ENCODE data around the gene PHKG2.

DNA sequence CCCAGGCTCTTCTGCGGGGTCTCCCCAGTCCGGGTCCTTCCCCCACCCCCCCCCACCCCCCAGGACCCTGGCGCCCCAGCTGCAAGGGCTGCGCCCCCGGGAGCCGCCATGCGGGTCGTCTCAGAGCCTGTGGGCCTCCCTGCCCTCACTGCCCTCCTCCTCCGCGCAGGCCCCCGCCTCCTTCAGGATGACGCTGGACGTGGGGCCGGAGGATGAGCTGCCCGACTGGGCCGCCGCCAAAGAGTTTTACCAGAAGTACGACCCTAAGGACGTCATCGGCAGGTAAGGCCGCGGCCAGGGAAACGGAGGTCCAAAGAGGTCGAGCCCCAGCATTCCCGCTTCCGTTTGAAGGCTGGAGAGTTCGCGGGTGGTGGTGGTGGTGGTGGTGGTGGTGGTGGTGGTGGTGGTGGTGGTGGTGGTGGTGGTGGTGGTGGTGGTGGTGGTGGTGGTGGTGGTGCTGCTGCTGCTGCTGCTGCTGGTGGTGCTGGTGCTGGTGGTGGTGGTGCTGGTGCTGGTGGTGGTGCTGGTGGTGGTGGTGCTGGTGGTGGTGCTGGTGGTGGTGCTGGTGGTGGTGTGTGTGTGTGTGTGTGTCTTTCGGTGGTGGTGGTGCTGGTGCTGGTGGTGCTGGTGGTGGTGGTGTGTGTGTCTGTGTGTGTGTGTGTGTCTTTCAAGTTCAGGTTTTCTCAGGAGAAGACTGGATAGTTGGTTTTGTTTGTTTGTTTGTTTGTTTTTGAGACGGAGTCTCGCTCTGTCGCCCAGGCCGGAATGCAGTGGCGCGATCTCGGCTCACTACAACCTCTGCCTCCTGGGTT lies 615 bp downstream of the PHKG2 start:
- TF ChIP-seq, protein P1, sequence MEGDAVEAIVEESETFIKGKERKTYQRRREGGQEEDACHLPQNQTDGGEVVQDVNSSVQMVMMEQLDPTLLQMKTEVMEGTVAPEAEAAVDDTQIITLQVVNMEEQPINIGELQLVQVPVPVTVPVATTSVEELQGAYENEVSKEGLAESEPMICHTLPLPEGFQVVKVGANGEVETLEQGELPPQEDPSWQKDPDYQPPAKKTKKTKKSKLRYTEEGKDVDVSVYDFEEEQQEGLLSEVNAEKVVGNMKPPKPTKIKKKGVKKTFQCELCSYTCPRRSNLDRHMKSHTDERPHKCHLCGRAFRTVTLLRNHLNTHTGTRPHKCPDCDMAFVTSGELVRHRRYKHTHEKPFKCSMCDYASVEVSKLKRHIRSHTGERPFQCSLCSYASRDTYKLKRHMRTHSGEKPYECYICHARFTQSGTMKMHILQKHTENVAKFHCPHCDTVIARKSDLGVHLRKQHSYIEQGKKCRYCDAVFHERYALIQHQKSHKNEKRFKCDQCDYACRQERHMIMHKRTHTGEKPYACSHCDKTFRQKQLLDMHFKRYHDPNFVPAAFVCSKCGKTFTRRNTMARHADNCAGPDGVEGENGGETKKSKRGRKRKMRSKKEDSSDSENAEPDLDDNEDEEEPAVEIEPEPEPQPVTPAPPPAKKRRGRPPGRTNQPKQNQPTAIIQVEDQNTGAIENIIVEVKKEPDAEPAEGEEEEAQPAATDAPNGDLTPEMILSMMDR (IDR thresholded peaks at IDR 0.05): no peak
- no peak for TF ChIP-seq EP300 (IDR thresholded peaks at IDR 0.05)

Measured in ovary (tissue), 3 donors.